HCT116 (cell line): ENCODE data around the gene SCN3B.

Experiments
- ATF3 ChIP-seq: IDR thresholded peaks from 2 replicates; pipeline ENCODE4 v1.6.1; 2012
- CEBPB ChIP-seq: IDR thresholded peaks from 2 replicates; pipeline ENCODE4 v1.6.1; 2012; ENCODE audit warnings: low read depth
- EZH2 ChIP-seq: fragments of 200-600 bp; sonication (generic); IDR thresholded peaks from 2 replicates; pipeline ENCODE4 v1.6.1; 2017; ENCODE audit warnings: antibody characterized with exemption, mixed run types
- EZH2phosphoT487 ChIP-seq: fragments of 200-600 bp; IDR thresholded peaks from 2 replicates; pipeline ENCODE4 v1.6.1; 2018; ENCODE audit warnings: antibody characterized with exemption, borderline replicate concordance
- POLR2A ChIP-seq: IDR thresholded peaks from 2 replicates; pipeline ENCODE4 v1.7.0; 2011; ENCODE audit warnings: borderline replicate concordance; ENCODE audit not compliant: insufficient read depth, insufficient read length; ENCODE audit errors: extremely low read depth
- POLR2AphosphoS5 ChIP-seq: IDR thresholded peaks from 2 replicates; pipeline ENCODE4 v1.6.1; 2011; ENCODE audit warnings: mild to moderate bottlenecking, low read depth, low read length, moderate library complexity
- RAD21 ChIP-seq: IDR thresholded peaks from 2 replicates; pipeline ENCODE4 v1.6.1; 2012; ENCODE audit warnings: low read depth, mild to moderate bottlenecking
- SIN3A ChIP-seq: IDR thresholded peaks from 2 replicates; pipeline ENCODE4 v1.6.1; 2012; ENCODE audit warnings: low read depth
- SRF ChIP-seq: IDR thresholded peaks from 2 replicates; pipeline ENCODE4 v1.6.1; 2012; ENCODE audit warnings: low read depth
- YY1 ChIP-seq: IDR thresholded peaks from 2 replicates; pipeline ENCODE4 v1.6.1; 2011; ENCODE audit warnings: low read length, low read depth, moderate library complexity, mild to moderate bottlenecking; ENCODE audit not compliant: insufficient replicate concordance; ENCODE audit errors: extremely low read depth
- TF ChIP-seq, protein P1 (sequence below), 3 experiments: fragments of 200-600 bp in 1 of 3; sonication (generic) in 1 of 3; IDR thresholded peaks in 2 of 3; conservative IDR thresholded peaks in 1 of 3; 2 replicates each; pipeline ENCODE4 v1.5.1; 2012 to 2017; ENCODE audit warnings: low read depth in 2 of 3, low read length in 2 of 3, antibody characterized with exemption in 1 of 3, borderline replicate concordance in 1 of 3, control low read depth in 1 of 3, mild to moderate bottlenecking in 1 of 3, mixed read lengths in 1 of 3, mixed run types in 1 of 3, moderate library complexity in 1 of 3; ENCODE audit not compliant: insufficient read depth in 1 of 3
- TF ChIP-seq, protein P2 (sequence below): IDR thresholded peaks from 2 replicates; pipeline ENCODE4 v1.6.1; 2011; ENCODE audit warnings: mild to moderate bottlenecking, low read length, moderate library complexity; ENCODE audit not compliant: insufficient replicate concordance; ENCODE audit errors: extremely low read depth

DNA sequence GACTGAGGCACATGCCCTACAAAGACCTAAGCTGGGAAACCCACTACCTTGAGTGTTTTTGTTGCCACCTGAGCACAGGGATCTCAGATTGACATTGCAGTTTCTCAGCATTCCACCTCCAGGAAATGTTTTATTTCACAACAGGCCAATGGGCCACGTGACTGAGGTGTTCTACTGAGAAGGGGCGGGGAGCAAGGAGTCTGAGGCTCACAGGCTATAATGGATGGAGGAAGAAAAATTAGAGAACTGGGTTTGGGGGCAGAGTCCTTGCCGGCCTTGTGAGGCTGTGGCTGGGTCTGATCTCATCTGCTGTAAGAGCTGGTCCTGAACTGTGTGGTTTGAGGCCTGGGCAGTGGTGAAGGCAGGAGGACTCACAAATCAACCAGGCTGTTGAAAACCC lies 46.3 kb upstream of the SCN3B start:
- TF ChIP-seq POLR2A, result no peak
- TF ChIP-seq RAD21, result no peak
- no peak for TF ChIP-seq POLR2AphosphoS5
- TF ChIP-seq, protein P1, sequence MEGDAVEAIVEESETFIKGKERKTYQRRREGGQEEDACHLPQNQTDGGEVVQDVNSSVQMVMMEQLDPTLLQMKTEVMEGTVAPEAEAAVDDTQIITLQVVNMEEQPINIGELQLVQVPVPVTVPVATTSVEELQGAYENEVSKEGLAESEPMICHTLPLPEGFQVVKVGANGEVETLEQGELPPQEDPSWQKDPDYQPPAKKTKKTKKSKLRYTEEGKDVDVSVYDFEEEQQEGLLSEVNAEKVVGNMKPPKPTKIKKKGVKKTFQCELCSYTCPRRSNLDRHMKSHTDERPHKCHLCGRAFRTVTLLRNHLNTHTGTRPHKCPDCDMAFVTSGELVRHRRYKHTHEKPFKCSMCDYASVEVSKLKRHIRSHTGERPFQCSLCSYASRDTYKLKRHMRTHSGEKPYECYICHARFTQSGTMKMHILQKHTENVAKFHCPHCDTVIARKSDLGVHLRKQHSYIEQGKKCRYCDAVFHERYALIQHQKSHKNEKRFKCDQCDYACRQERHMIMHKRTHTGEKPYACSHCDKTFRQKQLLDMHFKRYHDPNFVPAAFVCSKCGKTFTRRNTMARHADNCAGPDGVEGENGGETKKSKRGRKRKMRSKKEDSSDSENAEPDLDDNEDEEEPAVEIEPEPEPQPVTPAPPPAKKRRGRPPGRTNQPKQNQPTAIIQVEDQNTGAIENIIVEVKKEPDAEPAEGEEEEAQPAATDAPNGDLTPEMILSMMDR (IDR thresholded peaks at IDR 0.05 in 2 of 3, conservative IDR thresholded peaks at IDR 0.05 in 1 of 3; ENCODE audit: borderline replicate concordance in 1 of 3, insufficient read depth in 1 of 3, low read depth in 2 of 3, low read length in 2 of 3), result no peak
- no peak for TF ChIP-seq EZH2
- no peak for TF ChIP-seq SRF
- no peak for TF ChIP-seq YY1
- TF ChIP-seq ATF3, result no peak
- no peak for TF ChIP-seq CEBPB
- no peak for TF ChIP-seq SIN3A
- TF ChIP-seq EZH2phosphoT487, result no peak
- TF ChIP-seq, protein P2, sequence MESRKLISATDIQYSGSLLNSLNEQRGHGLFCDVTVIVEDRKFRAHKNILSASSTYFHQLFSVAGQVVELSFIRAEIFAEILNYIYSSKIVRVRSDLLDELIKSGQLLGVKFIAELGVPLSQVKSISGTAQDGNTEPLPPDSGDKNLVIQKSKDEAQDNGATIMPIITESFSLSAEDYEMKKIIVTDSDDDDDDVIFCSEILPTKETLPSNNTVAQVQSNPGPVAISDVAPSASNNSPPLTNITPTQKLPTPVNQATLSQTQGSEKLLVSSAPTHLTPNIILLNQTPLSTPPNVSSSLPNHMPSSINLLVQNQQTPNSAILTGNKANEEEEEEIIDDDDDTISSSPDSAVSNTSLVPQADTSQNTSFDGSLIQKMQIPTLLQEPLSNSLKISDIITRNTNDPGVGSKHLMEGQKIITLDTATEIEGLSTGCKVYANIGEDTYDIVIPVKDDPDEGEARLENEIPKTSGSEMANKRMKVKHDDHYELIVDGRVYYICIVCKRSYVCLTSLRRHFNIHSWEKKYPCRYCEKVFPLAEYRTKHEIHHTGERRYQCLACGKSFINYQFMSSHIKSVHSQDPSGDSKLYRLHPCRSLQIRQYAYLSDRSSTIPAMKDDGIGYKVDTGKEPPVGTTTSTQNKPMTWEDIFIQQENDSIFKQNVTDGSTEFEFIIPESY, result no peak
